GM12874 (cell line): ENCODE data around the gene KLHL20.

ENCODE experiments used
- CTCF ChIP-seq: IDR thresholded peaks from 2 replicates; pipeline ENCODE4 v1.5.1; 2011; ENCODE audit warnings: low read depth, mild to moderate bottlenecking, control low read depth, low read length, moderate library complexity; ENCODE audit not compliant: insufficient read depth

Gene KLHL20

GRCh38 chr1:173749137-173749536, 34.4 kb downstream of the KLHL20 start:
- no peak for TF ChIP-seq CTCF

- TF ChIP-seq CTCF: no peak
These were observed 39.0 kb downstream of the KLHL20 start for GRCh38 chr1:173753830-173754229.

- no peak for TF ChIP-seq CTCF
These were observed 42.9 kb downstream of the KLHL20 start for GRCh38 chr1:173757666-173758065.

- TF ChIP-seq CTCF: no peak
These were observed 43.3 kb downstream of the KLHL20 start for GRCh38 chr1:173758110-173758509.

GRCh38 chr1:173758980-173759379, 44.2 kb downstream of the KLHL20 start:
- no peak for TF ChIP-seq CTCF

- no peak for TF ChIP-seq CTCF
These were observed 53.4 kb downstream of the KLHL20 start for GRCh38 chr1:173768206-173768605.

- no peak for TF ChIP-seq CTCF
These were observed 54.0 kb downstream of the KLHL20 start for GRCh38 chr1:173768827-173769226.

GRCh38 chr1:173771560-173771959, 56.8 kb downstream of the KLHL20 start:
- TF ChIP-seq CTCF: no peak
